Activated CD4-positive, alpha-beta T cell treated with anti-CD3 and anti-CD28 coated beads, Interleukin-2, amount 10 ng/mL, durations not matched to agents 24 days and 14 days (primary cell): Measurements from ENCODE around the gene C1orf159. TPM values are rescaled to one million over a fixed set of nuclear protein-coding genes. Genes with fewer than 3 reads are reported as not detected.
A peak's percentile ranks its signal among the peaks of the same experiment; 100 is the strongest.
"Not testable (repeated sequence)": the region's sequence is repeated elsewhere in the genome, so short reads cannot be mapped to it uniquely, and the experiment has no call there.

Experiments
- DNase-seq: peaks from one replicate; pipeline ENCODE4 v3.0.0; 2022
- H3K27ac Mint-ChIP-seq: one replicate; pipeline ENCODE4 v1.8.0; 2022; ENCODE audit warnings: mild to moderate bottlenecking, mixed read lengths
- H3K27me3 Mint-ChIP-seq: one replicate; pipeline ENCODE4 v1.8.0; 2022; ENCODE audit warnings: mixed read lengths
- H3K36me3 Mint-ChIP-seq: one replicate; pipeline ENCODE4 v1.8.0; 2022; ENCODE audit warnings: low read depth, mild to moderate bottlenecking, mixed read lengths
- H3K4me1 Mint-ChIP-seq: one replicate; pipeline ENCODE4 v1.8.0; 2021; ENCODE audit warnings: mixed read lengths
- H3K4me3 Mint-ChIP-seq: one replicate; pipeline ENCODE4 v1.8.0; 2022; ENCODE audit warnings: mild to moderate bottlenecking, moderate library complexity, mixed read lengths
- H3K9me3 Mint-ChIP-seq: one replicate; pipeline ENCODE4 v1.8.0; 2021; ENCODE audit warnings: mixed read lengths
- intact Hi-C: fragments of 100-400 bp; cut with micrococcal nuclease; formaldehyde crosslinking; loops from one replicate; pipeline ENCODE4 v1.15.1; 2023
- total RNA-seq: library from RNA; stranded (reverse); gene quantifications from 2 replicates; pipeline ENCODE4 v1.2.3, GENCODE V29; 2022

C1orf159 gene
- total RNA-seq, 1 donor from 2014 or later: 28.0 TPM

DNA sequence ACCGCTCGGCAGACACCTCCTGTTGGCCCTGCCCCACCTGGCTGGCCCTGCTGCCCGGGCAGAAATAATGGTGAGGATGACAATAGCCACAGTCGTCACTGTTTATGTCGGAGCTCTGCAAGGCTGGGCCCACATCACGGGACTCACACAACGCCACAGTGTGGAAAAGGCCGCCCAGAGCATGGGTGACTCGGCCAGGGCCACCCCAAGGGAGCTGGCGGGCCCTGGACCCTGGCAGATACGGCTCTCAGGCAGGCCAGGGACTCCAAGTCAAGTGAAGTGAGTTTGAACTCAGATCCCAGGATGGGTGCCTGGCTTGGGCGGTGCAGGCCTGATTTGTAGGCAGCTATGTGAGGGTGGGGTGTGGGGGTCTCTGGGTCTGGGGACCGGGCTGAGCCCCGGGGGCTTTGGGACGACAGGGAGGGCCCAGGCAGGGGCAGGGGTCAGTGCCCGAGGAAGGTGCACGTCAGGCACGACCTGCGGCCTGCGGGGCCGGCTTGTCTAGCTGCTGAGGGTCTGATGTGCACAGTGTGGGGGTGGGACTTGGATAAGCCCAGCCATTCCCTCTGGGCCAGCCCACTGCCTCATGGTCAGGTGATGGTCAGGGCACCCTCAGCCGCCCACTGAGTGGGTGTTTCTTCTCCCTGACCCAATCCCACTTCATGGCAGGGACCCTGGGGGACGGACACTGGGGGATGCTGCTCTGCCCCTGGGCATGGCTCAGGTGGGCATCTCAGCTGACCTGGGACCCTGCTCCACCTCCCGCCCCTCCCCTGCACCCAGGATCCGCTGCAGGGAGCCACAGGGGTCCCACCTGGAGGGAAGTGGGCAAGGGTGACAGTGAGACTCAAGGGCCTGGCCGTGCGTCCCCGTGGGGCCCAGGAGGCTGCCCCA lies 42.8 kb downstream of the C1orf159 start:
- no peak overlapping the region for H3K27ac Mint-ChIP-seq
- H3K9me3 Mint-ChIP-seq: no peaks in the 10 kb centered on the region
- no peaks in the 10 kb centered on the region for H3K36me3 Mint-ChIP-seq
- no peak overlapping the region for H3K4me3 Mint-ChIP-seq
- peaks cover 2% of the 10 kb centered on the region for H3K4me1 Mint-ChIP-seq
- intact Hi-C loops: no loop called here
- no peak for DNase-seq
- H3K27me3 Mint-ChIP-seq: no peaks in the 10 kb centered on the region

GRCh38 chr1:1072299-1072848 lies 43.5 kb downstream of the C1orf159 start:
- H3K9me3 Mint-ChIP-seq: no peaks in the 10 kb centered on the region
- H3K4me1 Mint-ChIP-seq: peaks cover 2% of the 10 kb centered on the region
- no peak overlapping the region for H3K27ac Mint-ChIP-seq
- no peak for DNase-seq
- intact Hi-C loops: no loop called here
- H3K4me3 Mint-ChIP-seq: no peak overlapping the region
- no peaks in the 10 kb centered on the region for H3K27me3 Mint-ChIP-seq
- no peaks in the 10 kb centered on the region for H3K36me3 Mint-ChIP-seq

GRCh38 chr1:1071486-1072298 lies 44.2 kb downstream of the C1orf159 start:
- Mint-ChIP-seq H3K9me3 (no peaks in the 10 kb centered on the region), H3K4me3 (no peak overlapping the region), H3K4me1 (peaks cover 2% of the 10 kb centered on the region), H3K36me3 (no peaks in the 10 kb centered on the region), H3K27me3 (no peaks in the 10 kb centered on the region), H3K27ac (no peak overlapping the region)
- intact Hi-C loops: no loop called here
- DNase-seq: no peak

DNA sequence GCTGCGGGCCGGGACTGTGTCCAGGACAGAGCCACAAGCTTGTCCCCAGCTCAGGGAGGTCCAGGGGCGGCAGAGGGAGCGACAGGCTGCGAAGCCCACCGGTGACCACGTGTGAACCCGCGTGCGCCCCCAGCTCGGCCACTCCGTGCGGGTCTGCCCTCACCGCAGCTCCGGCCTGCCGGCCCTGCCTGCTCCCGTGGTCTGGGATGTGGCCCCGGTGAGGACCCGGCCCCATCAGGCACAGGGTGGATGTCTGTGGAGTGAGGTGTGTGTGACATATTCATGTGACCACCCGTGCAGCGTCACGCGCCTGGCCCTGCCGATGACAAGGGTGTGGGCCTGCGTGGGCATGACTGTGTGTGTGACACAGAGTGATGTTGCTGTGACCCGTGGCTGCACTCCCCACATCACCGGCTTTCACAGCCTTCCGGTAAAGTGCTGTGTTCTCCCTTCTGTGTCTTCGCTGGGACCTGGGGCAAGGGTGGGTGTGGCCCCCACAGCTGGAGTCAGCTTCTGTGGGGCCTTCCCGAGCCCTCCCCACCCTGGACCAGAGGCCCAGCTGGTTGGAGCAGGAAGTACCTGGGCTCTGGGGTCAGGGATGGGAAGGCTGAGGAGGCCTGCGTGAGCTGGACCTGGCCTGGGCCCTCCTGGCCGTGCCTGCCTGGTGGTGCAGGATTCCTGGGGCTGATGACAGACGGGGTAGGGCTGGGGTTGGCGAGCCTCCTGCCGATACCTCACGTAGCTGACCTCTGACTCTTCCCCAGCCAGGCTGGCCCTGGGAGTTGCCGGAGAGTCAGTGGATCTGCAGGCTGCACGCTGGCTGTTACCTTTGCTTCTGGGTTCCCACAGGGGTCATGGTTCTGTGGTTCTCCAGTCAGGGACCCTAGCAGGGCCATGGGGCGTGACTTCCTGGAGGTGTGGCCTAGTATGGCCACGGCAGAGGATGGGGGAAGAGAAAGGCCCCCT lies 45.9 kb downstream of the C1orf159 start:
- DNase-seq: no peak
- intact Hi-C loops: no loop called here
- Mint-ChIP-seq H3K9me3 (no peaks in the 10 kb centered on the region), H3K27ac (no peak overlapping the region), H3K4me3 (no peak overlapping the region), H3K27me3 (no peaks in the 10 kb centered on the region), H3K36me3 (no peaks in the 10 kb centered on the region), H3K4me1 (peaks cover 7% of the 10 kb centered on the region)

DNA sequence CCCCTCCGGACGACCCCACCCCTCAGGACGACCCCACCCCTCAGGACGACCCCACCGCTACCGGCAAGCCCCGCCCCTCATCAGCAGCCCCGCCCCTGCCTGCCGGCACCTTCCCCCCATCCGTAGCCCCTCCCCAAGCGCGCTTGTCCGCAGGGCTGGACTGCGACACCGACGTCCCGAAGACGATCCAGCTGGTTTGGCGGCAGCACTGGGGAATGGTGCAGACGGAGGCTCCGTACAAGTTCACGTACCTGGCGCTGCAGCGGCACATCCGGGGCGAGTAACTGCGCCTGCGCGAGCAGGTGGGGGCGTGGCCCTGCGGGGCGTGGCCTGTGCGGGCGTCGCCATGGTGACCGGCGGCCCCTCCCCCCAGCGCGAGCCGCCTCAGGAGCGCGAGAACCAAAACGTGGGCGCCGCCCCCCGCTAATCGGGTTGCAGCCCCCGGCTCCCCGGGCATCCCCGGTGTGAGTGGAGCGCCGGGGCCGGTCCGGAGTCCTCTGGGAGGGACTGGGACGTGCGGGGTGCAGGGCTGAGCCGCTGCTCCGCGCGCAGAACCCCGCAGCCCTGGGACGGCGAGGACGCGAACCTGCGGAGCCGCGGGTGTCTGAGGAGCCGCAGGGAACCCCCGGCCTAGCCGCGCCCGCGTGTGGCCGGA lies 46.7 kb downstream of the C1orf159 start:
- intact Hi-C loops: no loop called here
- peak overlapping the region; percentile 77 for H3K27ac Mint-ChIP-seq
- H3K9me3 Mint-ChIP-seq: no peaks in the 10 kb centered on the region
- H3K27me3 Mint-ChIP-seq: no peaks in the 10 kb centered on the region
- H3K4me1 Mint-ChIP-seq: peaks cover 7% of the 10 kb centered on the region
- DNase-seq: peak; percentile 97
- H3K36me3 Mint-ChIP-seq: no peaks in the 10 kb centered on the region
- peak overlapping the region; percentile 83 for H3K4me3 Mint-ChIP-seq

DNA sequence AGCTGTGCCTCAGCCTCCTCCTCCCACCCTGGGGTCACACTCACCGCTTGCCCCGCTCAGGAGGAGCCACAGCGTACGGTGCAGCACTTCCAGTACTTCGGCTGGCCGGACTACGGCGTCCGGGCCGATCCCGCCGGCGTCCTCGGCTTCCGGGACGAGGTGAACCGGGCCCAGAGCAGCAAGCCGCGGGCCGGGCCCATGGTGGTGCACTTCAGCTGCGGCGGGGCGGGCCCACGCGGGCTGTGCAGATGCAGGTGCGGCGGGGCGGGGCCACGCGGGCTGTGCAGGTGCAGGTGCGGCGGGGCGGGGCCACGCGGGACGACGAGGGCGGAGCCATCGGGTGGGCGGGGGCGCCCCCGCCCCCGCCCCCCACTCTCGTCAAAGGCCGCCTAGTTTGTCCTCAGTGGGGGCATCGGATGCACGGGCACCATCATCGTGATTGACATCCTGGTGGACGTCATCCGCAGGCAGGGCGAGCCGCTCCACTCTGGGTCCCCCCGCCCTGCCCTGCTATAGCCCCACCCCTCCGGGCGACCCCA lies 47.3 kb downstream of the C1orf159 start:
- peaks cover 7% of the 10 kb centered on the region for H3K4me1 Mint-ChIP-seq
- peak; percentile 84 for DNase-seq
- peak overlapping the region; percentile 83 for H3K4me3 Mint-ChIP-seq
- H3K36me3 Mint-ChIP-seq: no peaks in the 10 kb centered on the region
- H3K9me3 Mint-ChIP-seq: no peaks in the 10 kb centered on the region
- peak overlapping the region; percentile 41 for H3K27ac Mint-ChIP-seq
- intact Hi-C loops: no loop called here
- no peaks in the 10 kb centered on the region for H3K27me3 Mint-ChIP-seq

DNA sequence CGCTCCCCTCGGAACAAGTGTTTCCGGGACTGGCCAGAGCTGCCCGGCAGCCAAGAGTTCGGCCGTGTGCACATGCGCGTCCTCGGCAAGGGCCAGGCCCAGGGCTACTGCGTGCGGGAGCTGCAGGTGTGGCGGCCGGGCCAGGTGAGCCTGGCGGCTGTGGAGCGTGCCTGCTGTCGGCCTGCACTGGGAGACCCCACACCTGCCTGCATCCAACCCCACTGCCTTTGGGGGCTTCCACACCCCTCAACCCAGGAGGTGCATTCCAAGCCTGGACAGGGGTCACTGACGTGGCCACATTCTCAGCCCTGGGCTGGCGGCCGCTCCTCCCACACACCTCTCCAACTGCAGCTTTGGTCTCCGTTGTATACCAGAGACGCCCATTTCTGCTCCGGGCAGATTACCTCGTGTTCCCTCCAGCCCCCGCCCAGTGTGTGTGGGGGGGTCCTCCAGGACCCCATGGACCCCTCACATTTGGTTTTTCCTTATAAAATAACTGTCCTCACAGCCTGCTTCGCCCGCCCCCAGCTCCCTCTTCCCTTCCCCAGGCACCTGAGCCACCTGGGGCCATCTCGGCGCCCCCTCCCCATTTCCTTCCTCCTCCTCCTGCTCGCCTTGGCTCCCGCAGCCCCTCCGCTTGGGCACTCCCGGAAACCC lies 47.9 kb downstream of the C1orf159 start:
- peaks cover 7% of the 10 kb centered on the region for H3K4me1 Mint-ChIP-seq
- no peaks in the 10 kb centered on the region for H3K9me3 Mint-ChIP-seq
- intact Hi-C loops: no loop called here
- no peak for DNase-seq
- H3K27ac Mint-ChIP-seq: peak overlapping the region; percentile 41
- H3K27me3 Mint-ChIP-seq: no peaks in the 10 kb centered on the region
- H3K36me3 Mint-ChIP-seq: peaks cover 2% of the 10 kb centered on the region
- H3K4me3 Mint-ChIP-seq: peak overlapping the region; percentile 83

DNA sequence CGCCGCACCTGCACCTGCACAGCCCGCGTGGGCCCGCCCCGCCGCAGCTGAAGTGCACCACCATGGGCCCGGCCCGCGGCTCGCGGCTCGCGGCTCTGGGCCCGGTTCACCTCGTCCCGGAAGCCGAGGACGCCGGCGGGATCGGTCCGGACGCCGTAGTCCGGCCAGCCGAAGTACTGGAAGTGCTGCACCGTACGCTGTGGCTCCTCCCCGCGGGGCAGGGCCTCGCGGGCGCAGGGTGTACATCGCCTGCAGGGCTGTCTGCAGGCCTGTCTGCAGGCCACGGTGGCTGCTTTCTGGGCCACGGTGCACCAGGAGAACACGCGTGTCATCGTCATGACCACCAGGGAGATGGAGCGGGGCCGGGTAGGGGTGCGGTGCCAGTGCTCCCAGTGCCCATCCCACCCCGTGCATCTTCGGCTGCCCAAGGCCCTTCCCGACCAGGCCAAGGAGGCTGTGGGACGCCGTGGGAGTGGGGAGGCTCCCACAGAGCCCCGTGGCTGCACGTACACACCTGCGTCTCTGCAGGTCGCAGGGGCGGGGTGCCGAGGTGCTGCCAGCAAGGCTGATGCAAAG lies 48.5 kb downstream of the C1orf159 start:
- H3K9me3 Mint-ChIP-seq: no peaks in the 10 kb centered on the region
- H3K27me3 Mint-ChIP-seq: no peaks in the 10 kb centered on the region
- DNase-seq: no peak
- H3K4me3 Mint-ChIP-seq: no peak overlapping the region
- H3K36me3 Mint-ChIP-seq: peaks cover 2% of the 10 kb centered on the region
- H3K4me1 Mint-ChIP-seq: peaks cover 11% of the 10 kb centered on the region
- H3K27ac Mint-ChIP-seq: no peak overlapping the region
- intact Hi-C loops: no loop called here

- Mint-ChIP-seq H3K4me1 (peaks cover 11% of the 10 kb centered on the region), H3K36me3 (peaks cover 2% of the 10 kb centered on the region), H3K27me3 (no peaks in the 10 kb centered on the region), H3K4me3 (no peak overlapping the region), H3K9me3 (no peaks in the 10 kb centered on the region), H3K27ac (no peak overlapping the region)
- intact Hi-C loops: no loop called here
- DNase-seq: no peak
These were observed 49.2 kb downstream of the C1orf159 start for GRCh38 chr1:1066403-1067283.

DNA sequence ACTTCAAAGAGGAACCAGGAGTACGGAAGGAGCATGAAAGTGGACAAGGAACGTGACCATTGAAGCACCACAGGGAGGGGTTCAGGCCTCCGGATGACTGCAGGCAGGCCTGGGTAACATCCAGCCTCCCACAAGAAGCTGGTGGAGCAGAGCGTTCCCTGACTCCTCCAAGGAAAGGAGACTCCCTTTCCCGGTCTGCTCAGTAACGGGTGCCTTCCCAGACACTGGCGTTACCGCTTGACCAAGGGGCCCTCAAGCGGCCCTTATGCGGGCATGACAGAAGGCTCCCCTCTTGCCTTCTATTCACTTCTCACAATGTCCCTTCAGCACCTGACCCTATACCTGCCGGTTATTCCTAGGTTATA lies 50.0 kb downstream of the C1orf159 start:
- intact Hi-C loops, H3K4me3 Mint-ChIP-seq, H3K36me3 Mint-ChIP-seq, H3K9me3 Mint-ChIP-seq, DNase-seq, H3K27me3 Mint-ChIP-seq, H3K27ac Mint-ChIP-seq: not testable (repeated sequence)
- peaks cover 14% of the 10 kb centered on the region for H3K4me1 Mint-ChIP-seq

- Mint-ChIP-seq H3K27me3 (peaks cover 3% of the 10 kb centered on the region), H3K27ac (no peak overlapping the region), H3K9me3 (no peaks in the 10 kb centered on the region), H3K36me3 (peaks cover 4% of the 10 kb centered on the region), H3K4me3 (no peak overlapping the region), H3K4me1 (peaks cover 16% of the 10 kb centered on the region)
- intact Hi-C loops: no loop called here
- DNase-seq: no peak
These were observed 50.5 kb downstream of the C1orf159 start for GRCh38 chr1:1065265-1065939.
